ENCODE results near the gene PIGL. TPM values are rescaled to one million over a fixed set of nuclear protein-coding genes. Genes with fewer than 3 reads are reported as not detected.
"Not testable (repeated sequence)": the region's sequence is repeated elsewhere in the genome, so short reads cannot be mapped to it uniquely, and the experiment has no call there.

The PIGL gene
- total RNA-seq, 1 experiment from 2014 or later, result 16.0 TPM

GRCh38 chr17:16187642-16188041 lies 29.4 kb upstream of the PIGL start:
- TF ChIP-seq CTCF (IDR thresholded peaks at IDR 0.05; ENCODE audit: unreplicated experiment), result no peak
- no peak overlapping the region for H3K27ac Mint-ChIP-seq (ENCODE audit: unreplicated experiment)
- BruUV-seq (replicated peaks), result no TSS peak
- peaks cover 23% of the 10 kb centered on the region for H3K36me3 Mint-ChIP-seq (ENCODE audit: insufficient read depth, unreplicated experiment)
- H3K4me1 Mint-ChIP-seq (ENCODE audit: low read depth, unreplicated experiment), result no peaks in the 10 kb centered on the region
- no peaks in the 10 kb centered on the region for H3K27me3 Mint-ChIP-seq (ENCODE audit: unreplicated experiment)
- CTCF ChIA-PET, result no interaction called here
- no peaks in the 10 kb centered on the region for H3K9me3 Mint-ChIP-seq (ENCODE audit: low read depth, unreplicated experiment)
- no peak for DNase-seq
- intact Hi-C loops (cut with micrococcal nuclease; ENCODE audit: unreplicated experiment), result no loop called here
- no peak overlapping the region for H3K4me3 Mint-ChIP-seq (ENCODE audit: low read depth, unreplicated experiment)

GRCh38 chr17:16189791-16190348 lies 27.1 kb upstream of the PIGL start:
- Mint-ChIP-seq H3K4me1 (ENCODE audit: low read depth, unreplicated experiment) (no peaks in the 10 kb centered on the region), H3K27ac (ENCODE audit: unreplicated experiment) (no peak overlapping the region)

GRCh38 chr17:16190703-16191360 lies 26.2 kb upstream of the PIGL start:
- H3K9me3 Mint-ChIP-seq (ENCODE audit: low read depth, unreplicated experiment), result no peaks in the 10 kb centered on the region
- H3K36me3 Mint-ChIP-seq (ENCODE audit: insufficient read depth, unreplicated experiment), result peaks cover 24% of the 10 kb centered on the region
- no peak overlapping the region for H3K27ac Mint-ChIP-seq (ENCODE audit: unreplicated experiment)
- H3K4me1 Mint-ChIP-seq (ENCODE audit: low read depth, unreplicated experiment), result no peaks in the 10 kb centered on the region
- H3K4me3 Mint-ChIP-seq (ENCODE audit: low read depth, unreplicated experiment), result no peak overlapping the region
- no TSS peak for BruUV-seq (replicated peaks)
- intact Hi-C loops (cut with micrococcal nuclease; ENCODE audit: unreplicated experiment), result no loop called here
- CTCF ChIA-PET, result no interaction called here
- H3K27me3 Mint-ChIP-seq (ENCODE audit: unreplicated experiment), result no peaks in the 10 kb centered on the region
- no peak for TF ChIP-seq CTCF (IDR thresholded peaks at IDR 0.05; ENCODE audit: unreplicated experiment)
- DNase-seq, result no peak

More at GRCh38 chr17:16189791-16190348, 27.1 kb upstream of the PIGL start:
- intact Hi-C loops (cut with micrococcal nuclease; ENCODE audit: unreplicated experiment), result no loop called here
- Mint-ChIP-seq H3K27me3 (ENCODE audit: unreplicated experiment) (no peaks in the 10 kb centered on the region), H3K36me3 (ENCODE audit: insufficient read depth, unreplicated experiment) (peaks cover 28% of the 10 kb centered on the region), H3K4me3 (ENCODE audit: low read depth, unreplicated experiment) (no peak overlapping the region), H3K9me3 (ENCODE audit: low read depth, unreplicated experiment) (no peaks in the 10 kb centered on the region)
- no TSS peak for BruUV-seq (replicated peaks)
- no peak for TF ChIP-seq CTCF (IDR thresholded peaks at IDR 0.05; ENCODE audit: unreplicated experiment)
- CTCF ChIA-PET, result interaction anchor here (0.6 kb wide), 1 partner anchor 11 kb away, joined by 5 read pairs; no protein-coding TSS in a partner anchor
- DNase-seq, result no peak

- Mint-ChIP-seq H3K4me3 (ENCODE audit: low read depth, unreplicated experiment) (no peak overlapping the region), H3K36me3 (ENCODE audit: insufficient read depth, unreplicated experiment) (peaks cover 24% of the 10 kb centered on the region), H3K4me1 (ENCODE audit: low read depth, unreplicated experiment) (no peaks in the 10 kb centered on the region), H3K27me3 (ENCODE audit: unreplicated experiment) (no peaks in the 10 kb centered on the region), H3K27ac (ENCODE audit: unreplicated experiment) (no peak overlapping the region), H3K9me3 (ENCODE audit: low read depth, unreplicated experiment) (no peaks in the 10 kb centered on the region)
- TF ChIP-seq CTCF (IDR thresholded peaks at IDR 0.05; ENCODE audit: unreplicated experiment), result no peak
- DNase-seq, result no peak
- BruUV-seq (replicated peaks), result no TSS peak
- CTCF ChIA-PET, result no interaction called here
- intact Hi-C loops (cut with micrococcal nuclease; ENCODE audit: unreplicated experiment), result no loop called here
Observed at GRCh38 chr17:16191604-16192003, 25.4 kb upstream of the PIGL start.

GRCh38 chr17:16194307-16194835 lies 22.6 kb upstream of the PIGL start:
- intact Hi-C loops (cut with micrococcal nuclease; ENCODE audit: unreplicated experiment); BruUV-seq (replicated peaks); H3K27ac Mint-ChIP-seq (ENCODE audit: unreplicated experiment); H3K27me3 Mint-ChIP-seq (ENCODE audit: unreplicated experiment); H3K4me3 Mint-ChIP-seq (ENCODE audit: low read depth, unreplicated experiment); H3K4me1 Mint-ChIP-seq (ENCODE audit: low read depth, unreplicated experiment); CTCF ChIA-PET; H3K9me3 Mint-ChIP-seq (ENCODE audit: low read depth, unreplicated experiment); DNase-seq: not testable (repeated sequence)
- peaks cover 19% of the 10 kb centered on the region for H3K36me3 Mint-ChIP-seq (ENCODE audit: insufficient read depth, unreplicated experiment)

Measured in Calu3 (cell line).